GM03348 (cell line): ENCODE data around the gene ASIC2.

Experiments
- DNase-seq: peaks from one replicate; pipeline ENCODE4 v3.0.0; 2012; ENCODE audit warnings: low spot score

Gene ASIC2

DNA sequence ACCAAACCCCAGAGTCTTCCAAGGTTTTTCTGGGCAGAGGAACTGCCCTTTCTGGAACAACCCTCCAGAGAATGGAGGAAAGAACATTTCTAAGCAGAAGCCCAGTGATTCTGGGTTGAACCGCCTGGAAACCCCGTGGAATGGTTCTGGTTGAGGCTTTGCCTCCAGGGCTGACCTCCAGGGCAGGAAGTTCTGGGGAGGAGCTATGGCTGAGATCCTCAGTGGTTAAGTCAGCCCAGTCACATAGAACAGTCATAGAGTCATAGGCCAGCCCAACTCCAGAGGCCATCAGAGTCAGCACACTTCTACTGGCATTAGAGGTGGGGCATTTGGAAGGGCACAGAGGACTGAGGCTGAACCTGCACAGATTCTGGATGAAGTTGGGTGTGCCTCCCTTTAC is 235.5 kb downstream of the ASIC2 start:
- DNase-seq, result no peak

DNA sequence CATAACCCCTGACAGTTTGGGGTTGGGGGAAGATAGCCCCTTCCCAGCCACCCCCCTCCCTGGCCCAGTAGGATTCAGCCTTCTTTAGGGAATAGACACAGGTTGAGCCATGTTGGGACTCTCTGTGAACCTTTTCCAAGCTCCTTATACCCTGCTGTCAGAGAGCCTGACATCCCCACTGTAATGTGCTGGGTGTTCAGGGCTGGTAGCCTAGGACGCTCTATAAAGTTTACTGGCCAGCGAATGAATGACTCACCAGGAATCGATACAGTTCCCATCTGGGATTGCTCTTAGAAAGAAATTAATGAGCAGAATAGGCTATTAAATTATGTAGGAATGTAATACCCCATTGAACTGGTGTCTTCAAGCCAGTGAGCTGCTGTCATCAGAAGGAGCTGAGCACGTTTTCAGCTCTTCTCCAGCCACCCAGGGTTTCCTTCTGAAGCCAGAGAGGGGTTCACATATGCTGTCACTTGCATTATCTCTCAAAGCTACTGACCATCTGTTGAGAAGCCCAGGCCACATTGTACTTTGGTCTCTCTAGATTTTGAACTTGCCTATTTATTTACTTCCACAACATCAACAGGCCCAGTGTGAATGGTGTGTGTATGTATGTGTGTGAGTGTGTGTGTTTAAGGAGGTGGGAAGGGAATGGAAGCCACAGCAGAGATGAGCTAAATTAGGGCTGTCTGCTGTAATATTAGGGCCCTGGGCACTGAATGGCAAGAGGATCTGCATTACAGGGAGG is 236.5 kb downstream of the ASIC2 start:
- no peak for DNase-seq

GRCh38 chr17:33055746-33056145 is 237.3 kb downstream of the ASIC2 start:
- no peak for DNase-seq

DNA sequence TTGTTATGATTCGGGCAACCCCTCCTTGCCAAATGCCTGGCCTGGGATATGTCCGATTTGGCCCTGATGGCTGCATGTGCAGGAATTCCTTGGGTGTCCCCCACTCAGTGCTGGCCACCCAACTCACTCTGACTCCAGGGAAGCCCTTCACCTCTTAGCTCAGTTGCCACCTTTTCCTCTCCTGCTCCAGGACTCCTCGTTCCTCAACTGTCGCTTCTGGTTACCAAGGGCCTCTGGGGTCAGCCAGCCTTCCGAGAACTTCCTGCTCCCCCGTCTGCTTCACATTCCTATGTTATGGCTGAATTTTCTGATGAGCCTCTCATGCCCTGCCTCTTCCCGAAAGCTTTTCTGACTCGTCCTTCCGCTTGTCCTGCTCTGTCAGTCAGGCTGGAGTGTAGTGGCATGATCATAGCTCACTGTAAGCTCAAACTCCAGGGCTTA is 237.9 kb downstream of the ASIC2 start:
- no peak for DNase-seq

DNA sequence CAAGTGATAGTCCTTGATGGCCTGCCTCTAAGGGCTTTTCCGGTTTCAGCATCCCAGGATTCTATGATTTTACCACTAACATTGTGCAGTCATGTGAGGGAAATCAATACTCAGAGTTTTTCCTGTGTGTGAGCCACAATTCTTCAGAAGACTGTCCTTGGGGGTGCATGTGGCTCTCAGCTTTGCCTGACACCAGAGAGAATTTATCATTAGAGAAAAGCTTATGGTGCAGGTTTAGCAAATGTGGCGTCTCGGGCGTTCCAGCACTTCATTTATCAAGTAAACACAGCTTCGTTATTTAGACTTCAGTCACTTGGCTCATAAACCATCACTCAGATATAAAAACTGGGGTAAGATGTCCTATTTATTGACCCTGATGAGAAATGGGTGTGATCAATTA is 238.7 kb downstream of the ASIC2 start:
- no peak for DNase-seq

DNA sequence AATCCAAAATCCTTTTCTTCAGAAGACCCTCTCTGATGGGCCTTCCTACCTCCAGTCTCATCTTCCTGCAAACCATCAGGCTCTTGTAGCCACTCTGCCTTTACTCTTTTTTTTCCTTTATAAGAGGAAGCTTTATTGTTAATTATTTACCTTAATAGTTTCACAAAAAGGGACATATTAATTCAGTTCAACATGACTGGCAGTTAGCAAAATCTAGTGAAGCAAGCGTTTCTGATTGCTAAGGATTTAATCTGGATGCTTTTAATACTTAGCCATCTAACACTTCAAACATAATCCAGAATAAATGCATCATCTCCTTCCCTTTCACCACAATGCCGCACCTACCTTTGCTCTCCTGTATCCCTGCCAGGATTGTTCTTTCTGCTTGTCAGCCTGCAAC is 239.4 kb downstream of the ASIC2 start:
- DNase-seq, result no peak

DNA sequence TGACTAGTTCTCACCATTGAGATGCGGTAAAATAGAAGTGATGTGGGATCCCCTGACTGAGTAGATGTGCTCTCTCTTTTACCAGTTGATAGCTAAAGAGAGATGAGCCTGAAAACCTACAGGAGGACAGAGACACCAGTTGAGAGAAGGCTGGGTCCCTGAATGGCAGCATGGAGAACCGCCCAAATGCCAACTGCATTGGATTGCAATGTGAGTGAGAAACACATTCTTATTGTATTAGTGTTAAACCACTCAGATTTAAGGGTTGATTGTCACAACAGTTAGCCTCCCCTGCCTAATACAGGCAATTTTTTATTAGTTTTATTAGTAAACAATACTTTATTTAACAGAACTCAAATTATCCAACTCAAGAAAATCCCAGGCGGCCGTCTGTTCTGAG is 240.2 kb downstream of the ASIC2 start:
- DNase-seq, result no peak

GRCh38 chr17:33050611-33051140 is 242.4 kb downstream of the ASIC2 start:
- DNase-seq, result no peak

DNA sequence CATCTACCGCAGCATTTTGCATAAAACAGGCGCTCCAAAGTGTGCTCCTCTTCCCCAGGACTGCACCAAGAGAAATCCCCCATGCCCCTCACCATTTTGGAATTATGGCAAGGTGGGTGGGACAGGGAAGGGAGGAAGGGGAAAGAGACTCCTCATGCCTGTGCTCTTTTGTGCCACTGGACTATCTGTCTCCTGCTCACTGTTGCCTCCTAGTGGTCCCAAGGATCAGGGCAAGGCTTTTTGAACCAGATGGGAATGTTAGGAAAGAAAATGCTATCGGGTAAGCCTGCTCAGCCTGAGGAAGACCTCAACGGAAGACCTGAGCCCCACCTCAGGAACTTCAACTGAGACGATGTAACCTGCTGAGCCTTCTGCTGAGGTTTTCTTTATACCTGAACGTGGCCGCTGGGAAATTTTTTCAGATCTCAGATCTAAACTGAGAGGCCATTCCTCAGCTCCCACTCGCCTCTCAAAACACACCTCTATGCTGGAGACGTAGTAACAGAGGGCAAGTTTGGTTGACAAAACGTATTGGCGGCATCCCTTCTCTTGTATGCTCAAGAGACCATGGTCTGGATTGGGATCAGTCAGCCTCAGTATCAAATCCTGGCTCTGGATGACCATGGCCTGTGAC is 243.2 kb downstream of the ASIC2 start:
- DNase-seq, result peak; percentile 85

DNA sequence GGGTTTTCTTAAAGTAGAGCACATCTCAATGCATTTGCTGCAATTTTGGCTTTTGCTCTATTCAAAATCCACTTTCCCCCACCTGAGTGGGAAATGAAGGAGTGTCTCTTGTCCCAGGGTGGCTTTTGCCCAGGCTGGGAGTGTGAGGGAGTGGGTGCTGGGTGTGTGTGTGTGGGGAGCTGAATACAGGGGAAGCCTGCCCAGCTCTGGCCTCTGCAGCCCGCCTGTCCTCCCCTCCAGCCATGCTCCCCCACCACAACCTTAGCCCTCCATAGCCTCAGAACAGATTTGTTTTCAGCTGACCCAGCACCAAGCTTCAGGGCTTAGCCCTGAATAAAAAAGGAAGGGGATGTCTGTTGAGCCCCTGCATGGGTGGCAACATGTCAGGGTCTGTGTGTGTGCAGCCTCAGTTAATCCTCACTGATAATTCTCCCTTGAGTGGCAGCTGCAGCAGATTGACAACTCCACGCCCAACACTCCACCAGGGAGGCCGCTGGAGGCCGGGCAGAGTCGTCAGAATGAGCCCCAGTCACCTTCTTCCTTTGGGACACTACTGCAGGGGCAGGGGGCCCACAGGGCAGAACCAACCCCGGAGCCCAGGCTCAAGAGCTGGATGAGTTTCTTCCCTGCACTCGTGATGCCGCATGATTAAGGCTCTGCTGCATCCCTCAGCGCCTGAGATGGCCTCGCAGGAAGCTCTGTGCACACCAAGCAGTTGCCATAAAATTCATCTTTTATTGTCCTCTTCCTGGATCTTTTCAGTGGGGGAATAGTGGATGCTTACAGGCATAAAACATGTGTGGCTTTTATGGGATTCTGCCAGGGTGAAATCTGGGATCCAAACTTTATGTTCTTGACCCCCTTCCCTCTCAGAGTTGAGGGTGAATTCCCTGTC is 246.5 kb downstream of the ASIC2 start:
- DNase-seq, result no peak

DNA sequence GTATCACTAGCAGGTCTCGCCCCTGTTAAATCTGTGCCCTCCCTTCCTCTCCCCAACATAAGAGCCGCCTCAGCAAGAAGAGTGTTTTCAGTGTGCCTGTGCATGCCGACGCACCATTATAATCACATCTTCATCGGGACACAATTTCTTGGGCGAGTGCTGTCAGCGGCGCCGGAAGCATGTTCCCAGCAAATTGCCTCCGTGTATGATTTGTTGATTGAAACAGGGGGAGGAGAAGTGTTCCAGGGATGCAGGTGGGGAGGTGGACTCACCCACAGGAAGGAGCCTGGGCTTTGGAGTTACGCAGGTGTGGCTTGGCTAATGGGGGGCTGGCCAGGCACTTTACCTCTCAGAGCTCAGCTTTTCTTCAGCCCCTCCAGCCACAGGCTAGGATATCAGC is 247.9 kb downstream of the ASIC2 start:
- no peak for DNase-seq

DNA sequence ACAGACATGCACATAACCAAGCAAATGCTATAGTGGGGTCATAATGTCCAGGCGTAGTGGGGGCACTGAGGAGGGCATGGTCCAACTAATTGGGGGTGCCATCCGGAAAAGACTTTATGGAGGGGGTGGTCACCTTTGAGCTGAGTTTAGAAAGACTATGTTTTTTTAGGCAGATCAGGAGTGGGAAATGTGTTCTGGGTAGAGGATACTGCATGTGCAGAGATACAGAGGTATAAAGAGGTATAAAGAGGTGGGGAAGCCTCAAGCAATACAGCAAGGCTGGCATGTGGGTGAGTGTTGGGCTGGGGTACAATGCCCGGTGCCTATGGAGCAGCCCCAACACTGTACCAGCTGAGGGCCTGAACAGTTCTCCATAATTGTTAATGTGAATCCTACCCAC is 248.3 kb downstream of the ASIC2 start:
- DNase-seq, result no peak

- no peak for DNase-seq
These were observed 252.6 kb downstream of the ASIC2 start for GRCh38 chr17:33040461-33040860.

DNA sequence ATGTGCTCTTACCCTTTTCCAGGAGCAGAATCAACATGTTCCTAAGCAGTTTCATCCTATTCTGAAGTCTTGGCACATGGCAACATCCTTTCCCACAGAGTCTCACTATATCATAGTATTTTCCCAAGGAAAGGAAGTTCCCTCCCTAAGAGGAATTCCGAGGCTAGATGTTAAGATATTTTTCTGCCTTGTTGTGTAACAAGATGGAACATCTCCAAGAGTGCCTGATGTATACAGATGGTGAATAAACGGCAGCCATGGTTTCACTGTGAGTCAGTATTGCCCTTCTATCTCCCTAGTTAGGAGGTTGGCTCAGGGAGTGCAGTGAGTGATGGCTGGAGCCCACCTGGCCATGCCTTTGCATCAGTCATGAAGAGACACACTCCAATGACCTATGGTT is 253.2 kb downstream of the ASIC2 start:
- DNase-seq, result peak; percentile 48

DNA sequence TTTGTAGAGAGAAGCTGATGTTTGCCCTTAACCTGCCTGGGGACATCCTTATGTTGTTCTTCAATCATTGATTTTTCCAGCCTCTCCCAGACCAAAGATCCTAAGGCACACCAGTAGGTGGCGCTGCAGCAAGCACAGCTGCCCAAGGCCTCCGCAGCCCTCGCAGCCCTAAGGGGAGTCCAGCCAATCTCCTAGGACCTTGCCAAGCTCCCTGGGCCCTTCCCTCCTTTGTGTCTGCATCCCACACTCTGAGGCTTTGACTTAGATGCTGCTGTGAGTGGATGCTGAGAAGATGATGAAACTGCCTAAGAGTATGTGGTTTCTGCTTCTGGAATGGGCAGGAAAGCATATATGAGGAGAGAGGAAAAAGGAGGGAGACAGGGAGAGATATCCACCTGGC is 254.4 kb downstream of the ASIC2 start:
- peak; percentile 39 for DNase-seq

GRCh38 chr17:33033176-33033575 is 259.9 kb downstream of the ASIC2 start:
- no peak for DNase-seq

- DNase-seq, result no peak
These were observed 264.3 kb downstream of the ASIC2 start for GRCh38 chr17:33028778-33029177.

- no peak for DNase-seq
These were observed 265.0 kb downstream of the ASIC2 start for GRCh38 chr17:33028061-33028460.

- no peak for DNase-seq
These were observed 268.2 kb downstream of the ASIC2 start for GRCh38 chr17:33024688-33025486.

- DNase-seq, result no peak
These were observed 269.3 kb downstream of the ASIC2 start for GRCh38 chr17:33023790-33024189.

DNA sequence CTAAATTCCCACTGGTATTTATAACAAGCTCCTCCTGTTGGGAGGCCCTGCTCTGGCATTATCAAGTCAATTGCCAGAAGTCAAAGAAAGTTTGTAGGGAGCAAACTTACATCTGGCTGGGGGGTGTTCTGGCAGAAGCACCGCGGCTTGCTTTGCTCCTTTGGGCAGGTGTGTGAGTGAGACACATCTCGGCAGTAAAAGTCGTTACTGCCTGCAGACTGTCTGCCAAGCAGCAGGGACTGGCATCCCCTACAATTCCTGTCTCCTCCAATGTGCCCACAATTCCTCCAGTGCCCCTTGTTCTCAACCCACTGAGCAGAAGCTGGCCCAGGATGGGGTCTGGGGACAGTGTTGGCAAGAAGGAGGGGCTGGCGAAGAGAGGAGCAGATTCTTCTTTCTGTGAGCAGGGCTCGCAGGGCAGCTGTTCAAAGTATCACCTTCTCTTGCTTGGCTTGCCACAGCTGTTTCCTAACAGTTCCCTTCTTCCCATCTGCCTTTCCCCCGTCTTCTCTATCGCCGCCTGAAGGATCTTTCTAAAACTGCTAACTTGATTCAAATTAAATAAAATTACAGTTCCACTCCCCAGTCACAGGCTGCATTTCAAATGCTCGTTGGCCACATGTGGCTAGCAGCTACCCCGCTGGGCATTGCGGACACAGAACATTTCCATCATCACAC is 271.2 kb downstream of the ASIC2 start:
- no peak for DNase-seq
